Right lobe of liver (tissue), 4 donors: ENCODE results near the gene CELSR1.

Experiments
- POLR2A ChIP-seq: fragments of 450-650 bp; IDR thresholded peaks from one replicate; pipeline ENCODE4 v1.6.1; 2017; ENCODE audit warnings: antibody characterized with exemption, mild to moderate bottlenecking
- TF ChIP-seq, protein P1 (sequence below), 4 donors: fragments of 200-600 bp in 3 of 4; fragments of 450-650 bp in 1 of 4; IDR thresholded peaks; one replicate each; pipeline versions ENCODE4 v1.5.1 to v1.8.0; 2016 to 2022; ENCODE audit warnings: antibody characterized with exemption in 4 of 4, mild to moderate bottlenecking in 2 of 4
- donor health status: DM: no; HTN: no; CAD: no.
- donor health status: DM: no; HTN: no; CAD: no.
- donor health status: DM: no; HTN: yes; CAD: no.

DNA sequence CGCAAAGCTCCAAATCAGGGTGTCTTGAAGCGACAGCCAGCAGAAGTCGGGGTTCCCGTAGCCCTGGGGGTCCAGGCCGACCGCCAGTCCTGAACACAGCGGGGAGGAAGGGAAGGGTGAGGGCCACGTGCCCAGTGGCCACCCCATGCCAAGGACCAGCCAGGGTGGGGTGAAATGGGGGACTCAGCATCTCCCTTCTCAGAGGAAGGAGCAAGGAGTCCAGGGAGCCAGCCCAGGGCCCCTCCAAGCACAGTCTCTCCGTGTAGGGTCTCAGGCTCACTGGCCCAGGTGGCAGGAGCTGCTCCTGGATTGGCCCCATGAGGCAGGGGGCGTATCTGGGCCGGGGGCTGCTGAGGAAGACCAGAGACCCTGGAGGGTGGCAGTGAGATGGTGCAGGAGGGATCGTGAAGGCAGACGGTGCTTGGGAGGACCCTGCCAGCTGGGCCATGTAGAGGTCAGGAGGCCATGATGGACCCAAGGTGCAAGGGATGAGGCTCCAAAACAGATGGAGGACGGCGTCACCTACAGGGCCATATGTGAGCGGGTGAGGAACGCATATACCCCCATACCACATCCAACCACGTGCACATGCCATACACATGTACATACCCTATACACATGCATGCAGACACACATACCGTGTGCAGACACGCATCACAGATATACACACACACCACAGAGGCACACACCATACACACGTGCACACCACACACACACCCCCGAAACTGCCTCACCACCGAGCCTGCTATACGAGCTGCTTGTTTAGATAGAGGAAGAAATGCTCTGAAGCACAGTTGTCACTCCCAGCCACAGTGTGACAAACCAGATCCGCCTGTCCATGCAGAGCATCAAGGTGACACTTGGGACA, 167.5 kb downstream of the CELSR1 start:
- TF ChIP-seq, protein P1, sequence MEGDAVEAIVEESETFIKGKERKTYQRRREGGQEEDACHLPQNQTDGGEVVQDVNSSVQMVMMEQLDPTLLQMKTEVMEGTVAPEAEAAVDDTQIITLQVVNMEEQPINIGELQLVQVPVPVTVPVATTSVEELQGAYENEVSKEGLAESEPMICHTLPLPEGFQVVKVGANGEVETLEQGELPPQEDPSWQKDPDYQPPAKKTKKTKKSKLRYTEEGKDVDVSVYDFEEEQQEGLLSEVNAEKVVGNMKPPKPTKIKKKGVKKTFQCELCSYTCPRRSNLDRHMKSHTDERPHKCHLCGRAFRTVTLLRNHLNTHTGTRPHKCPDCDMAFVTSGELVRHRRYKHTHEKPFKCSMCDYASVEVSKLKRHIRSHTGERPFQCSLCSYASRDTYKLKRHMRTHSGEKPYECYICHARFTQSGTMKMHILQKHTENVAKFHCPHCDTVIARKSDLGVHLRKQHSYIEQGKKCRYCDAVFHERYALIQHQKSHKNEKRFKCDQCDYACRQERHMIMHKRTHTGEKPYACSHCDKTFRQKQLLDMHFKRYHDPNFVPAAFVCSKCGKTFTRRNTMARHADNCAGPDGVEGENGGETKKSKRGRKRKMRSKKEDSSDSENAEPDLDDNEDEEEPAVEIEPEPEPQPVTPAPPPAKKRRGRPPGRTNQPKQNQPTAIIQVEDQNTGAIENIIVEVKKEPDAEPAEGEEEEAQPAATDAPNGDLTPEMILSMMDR (IDR thresholded peaks at IDR 0.05): no peak
- TF ChIP-seq POLR2A: no peak
